ENCODE measurements around the gene RNF44. TPM values are rescaled to one million over a fixed set of nuclear protein-coding genes. Genes with fewer than 3 reads are reported as not detected.

The RNF44 gene
- total RNA-seq, 4 donors from 2014 or later, result 1.2 to 32.6 (median 9.2) TPM

Small RNAs within 50 kb of the gene (small RNA-seq; reads per million reads assigned to genes)
- gene RF00019 (not detected), gene RN7SL684P (not detected)

Other genes starting within 250 kb of the RNF44 start
- 100 to 1,000 TPM in 1 of 4 donors, 10 to 100 TPM in 3; 57.0 to 112 (median 67.5) TPM for gene KIAA1191, start 175.6 kb downstream of the RNF44 start, total RNA-seq
- gene ARL10, start 171.9 kb downstream of the RNF44 start, total RNA-seq, result 10 to 100 TPM in 2 of 4 donors, 1 to 10 TPM in 2; 4.1 to 21.2 (median 9.6) TPM
- 10 to 100 TPM in 1 of 4 donors, 1 to 10 TPM in 2, under 1 TPM in 1; 0.51 to 17.8 (median 7.9) TPM for gene NOP16, start 148.8 kb downstream of the RNF44 start, total RNA-seq
- gene HIGD2A, start 148.7 kb downstream of the RNF44 start, total RNA-seq, result 10 to 100 TPM in 3 of 4 donors, 1 to 10 TPM in 1; 4.6 to 74.5 (median 26.7) TPM
- gene CLTB, start 120.9 kb downstream of the RNF44 start, total RNA-seq, result 100 to 1,000 TPM in 1 of 4 donors, 10 to 100 TPM in 3; 34.7 to 162 (median 63.4) TPM
- gene FAF2, start 89.0 kb downstream of the RNF44 start, total RNA-seq, result 10 to 100 TPM; 12.3 to 47.8 (median 32.5) TPM
- under 1 TPM in 3 of 4 donors, not detected in 1; under 0.01 to 0.35 (median 0.09) TPM for gene CDHR2, start 11.9 kb upstream of the RNF44 start, total RNA-seq
- 1 to 10 TPM in 1 of 4 donors, under 1 TPM in 1, not detected in 2; 0.40 to 1.4 TPM for gene GPRIN1, start 72.8 kb upstream of the RNF44 start, total RNA-seq
- not detected for gene SNCB, start 93.1 kb upstream of the RNF44 start, total RNA-seq
- gene EIF4E1B, start 93.3 kb upstream of the RNF44 start, total RNA-seq, result not detected
- 10 to 100 TPM in 3 of 4 donors, 1 to 10 TPM in 1; 10.0 to 45.6 (median 20.2) TPM for gene TSPAN17, start 110.1 kb upstream of the RNF44 start, total RNA-seq